WERI-Rb-1 (cell line): ENCODE data around the gene CRYBG1.

Source experiments
- DNase-seq: peaks from one replicate; pipeline ENCODE4 v3.0.0-alpha.2; 2020
- H3K27ac ChIP-seq: fragments of 250-450 bp; sonication (Bioruptor Pico); 2 replicates; pipeline ENCODE4 v1.5.1; 2020; ENCODE audit warnings: mild to moderate bottlenecking, moderate library complexity
- H3K27me3 ChIP-seq: fragments of 250-450 bp; sonication (Bioruptor Pico); 2 replicates; pipeline ENCODE4 v1.5.1; 2021; ENCODE audit warnings: mild to moderate bottlenecking, low read depth, moderate library complexity; ENCODE audit not compliant: insufficient read depth, severe bottlenecking
- H3K36me3 ChIP-seq: fragments of 250-450 bp; sonication (Bioruptor Pico); 2 replicates; pipeline ENCODE4 v1.5.1; 2020; ENCODE audit warnings: mild to moderate bottlenecking, moderate library complexity
- H3K4me3 ChIP-seq: 2 replicates; pipeline ENCODE4 v1.5.1; 2011; ENCODE audit warnings: low read depth, mild to moderate bottlenecking, control low read depth, low read length
- H3K9me3 ChIP-seq: fragments of 250-450 bp; sonication (Bioruptor Pico); 2 replicates; pipeline ENCODE4 v1.5.1; 2021; ENCODE audit warnings: mild to moderate bottlenecking, moderate library complexity; ENCODE audit not compliant: severe bottlenecking
- CTCF ChIP-seq: IDR thresholded peaks from 2 replicates; pipeline ENCODE4 v1.5.1; 2011; ENCODE audit warnings: low read depth, mild to moderate bottlenecking, control low read depth, inconsistent platforms, low read length

The CRYBG1 gene

GRCh38 chr6:106617857-106618256, 257.3 kb downstream of the CRYBG1 start:
- H3K4me3 ChIP-seq = no peak overlapping the region
- DNase-seq = no peak
- H3K27ac ChIP-seq = no peak overlapping the region
- H3K36me3 ChIP-seq = no peaks in the 10 kb centered on the region
- TF ChIP-seq CTCF = no peak
- no peaks in the 10 kb centered on the region for H3K27me3 ChIP-seq
- H3K9me3 ChIP-seq = no peaks in the 10 kb centered on the region

- Histone ChIP-seq H3K27ac (no peak overlapping the region), H3K9me3 (no peaks in the 10 kb centered on the region), H3K4me3 (no peak overlapping the region), H3K27me3 (no peaks in the 10 kb centered on the region), H3K36me3 (no peaks in the 10 kb centered on the region)
- DNase-seq = no peak
- no peak for TF ChIP-seq CTCF
These were observed 257.8 kb downstream of the CRYBG1 start for GRCh38 chr6:106618324-106618723.

GRCh38 chr6:106619223-106619622, 258.7 kb downstream of the CRYBG1 start:
- Histone ChIP-seq H3K36me3 (no peaks in the 10 kb centered on the region), H3K4me3 (no peak overlapping the region), H3K27ac (no peak overlapping the region), H3K9me3 (no peaks in the 10 kb centered on the region), H3K27me3 (no peaks in the 10 kb centered on the region)
- DNase-seq = no peak
- no peak for TF ChIP-seq CTCF

GRCh38 chr6:106620931-106621672, 260.6 kb downstream of the CRYBG1 start:
- Histone ChIP-seq H3K36me3 (no peaks in the 10 kb centered on the region), H3K4me3 (no peak overlapping the region), H3K27me3 (no peaks in the 10 kb centered on the region), H3K27ac (no peak overlapping the region), H3K9me3 (no peaks in the 10 kb centered on the region)
- no peak for TF ChIP-seq CTCF
- no peak for DNase-seq
